Uterus (tissue), 2 donors: Measurements from ENCODE around the gene DLK2.

Experiments
- POLR2A ChIP-seq, 2 donors: fragments of 450-650 bp; IDR thresholded peaks; one replicate each; pipeline ENCODE4 v1.6.1; 2016; ENCODE audit warnings: antibody characterized with exemption in 2 of 2, mild to moderate bottlenecking in 1 of 2, moderate library complexity in 1 of 2
- TF ChIP-seq, protein P1 (sequence below), 4 experiments: fragments of 200-600 bp in 2 of 4; fragments of 450-650 bp in 2 of 4; sonication (generic) in 2 of 4; IDR thresholded peaks; one replicate each; pipeline ENCODE4 v1.5.1; 2016 to 2019; ENCODE audit warnings: antibody characterized with exemption in 4 of 4, mild to moderate bottlenecking in 2 of 4, moderate library complexity in 1 of 4

DNA sequence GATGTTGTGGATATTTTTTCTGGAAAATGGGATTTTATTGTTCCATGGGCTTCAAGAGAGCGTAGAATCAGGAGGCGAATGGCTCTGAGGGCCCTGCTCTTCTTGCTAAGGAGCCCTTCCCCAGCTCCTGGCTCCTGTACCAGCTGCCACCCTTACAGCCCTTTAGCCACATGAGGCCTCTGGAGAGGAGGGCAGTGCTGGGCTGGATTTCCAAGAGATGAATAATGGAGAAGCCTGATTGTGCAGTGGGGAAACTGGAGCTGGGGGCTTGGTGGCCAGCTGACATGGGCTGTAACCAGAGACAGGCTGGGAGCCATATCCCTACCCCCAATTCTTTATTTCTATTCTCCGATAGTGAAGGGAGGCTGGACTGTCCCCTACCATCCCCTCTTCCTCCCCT, 45.6 kb upstream of the DLK2 start:
- TF ChIP-seq POLR2A (IDR thresholded peaks at IDR 0.05): no peak
- TF ChIP-seq, protein P1, sequence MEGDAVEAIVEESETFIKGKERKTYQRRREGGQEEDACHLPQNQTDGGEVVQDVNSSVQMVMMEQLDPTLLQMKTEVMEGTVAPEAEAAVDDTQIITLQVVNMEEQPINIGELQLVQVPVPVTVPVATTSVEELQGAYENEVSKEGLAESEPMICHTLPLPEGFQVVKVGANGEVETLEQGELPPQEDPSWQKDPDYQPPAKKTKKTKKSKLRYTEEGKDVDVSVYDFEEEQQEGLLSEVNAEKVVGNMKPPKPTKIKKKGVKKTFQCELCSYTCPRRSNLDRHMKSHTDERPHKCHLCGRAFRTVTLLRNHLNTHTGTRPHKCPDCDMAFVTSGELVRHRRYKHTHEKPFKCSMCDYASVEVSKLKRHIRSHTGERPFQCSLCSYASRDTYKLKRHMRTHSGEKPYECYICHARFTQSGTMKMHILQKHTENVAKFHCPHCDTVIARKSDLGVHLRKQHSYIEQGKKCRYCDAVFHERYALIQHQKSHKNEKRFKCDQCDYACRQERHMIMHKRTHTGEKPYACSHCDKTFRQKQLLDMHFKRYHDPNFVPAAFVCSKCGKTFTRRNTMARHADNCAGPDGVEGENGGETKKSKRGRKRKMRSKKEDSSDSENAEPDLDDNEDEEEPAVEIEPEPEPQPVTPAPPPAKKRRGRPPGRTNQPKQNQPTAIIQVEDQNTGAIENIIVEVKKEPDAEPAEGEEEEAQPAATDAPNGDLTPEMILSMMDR (IDR thresholded peaks at IDR 0.05): no peak
